GM21825 (cell line): ENCODE data around the gene RPS6KL1.
A peak's percentile ranks its signal among the peaks of the same experiment; 100 is the strongest.

Source experiments
- ATAC-seq: cut with Tn5 transposase; IDR thresholded peaks from one replicate; pipeline ENCODE4 v1.9.1; 2021; ENCODE audit warnings: mild to moderate bottlenecking, moderate library complexity; ENCODE audit not compliant: unreplicated experiment

RPS6KL1 gene, protein sequence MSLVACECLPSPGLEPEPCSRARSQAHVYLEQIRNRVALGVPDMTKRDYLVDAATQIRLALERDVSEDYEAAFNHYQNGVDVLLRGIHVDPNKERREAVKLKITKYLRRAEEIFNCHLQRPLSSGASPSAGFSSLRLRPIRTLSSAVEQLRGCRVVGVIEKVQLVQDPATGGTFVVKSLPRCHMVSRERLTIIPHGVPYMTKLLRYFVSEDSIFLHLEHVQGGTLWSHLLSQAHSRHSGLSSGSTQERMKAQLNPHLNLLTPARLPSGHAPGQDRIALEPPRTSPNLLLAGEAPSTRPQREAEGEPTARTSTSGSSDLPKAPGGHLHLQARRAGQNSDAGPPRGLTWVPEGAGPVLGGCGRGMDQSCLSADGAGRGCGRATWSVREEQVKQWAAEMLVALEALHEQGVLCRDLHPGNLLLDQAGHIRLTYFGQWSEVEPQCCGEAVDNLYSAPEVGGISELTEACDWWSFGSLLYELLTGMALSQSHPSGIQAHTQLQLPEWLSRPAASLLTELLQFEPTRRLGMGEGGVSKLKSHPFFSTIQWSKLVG

GRCh38 chr14:74922752-74923401 is at the start of gene RPS6KL1:
Gene RPS6KL1, minus strand, starts transcription at chr14:74923260. Its CDS starts 1,719 bp downstream, at chr14:74921541.
- ATAC-seq = peak; percentile 89

- ATAC-seq = no peak
Observed at GRCh38 chr14:74968811-74969210, 45.8 kb upstream of the RPS6KL1 start.

DNA sequence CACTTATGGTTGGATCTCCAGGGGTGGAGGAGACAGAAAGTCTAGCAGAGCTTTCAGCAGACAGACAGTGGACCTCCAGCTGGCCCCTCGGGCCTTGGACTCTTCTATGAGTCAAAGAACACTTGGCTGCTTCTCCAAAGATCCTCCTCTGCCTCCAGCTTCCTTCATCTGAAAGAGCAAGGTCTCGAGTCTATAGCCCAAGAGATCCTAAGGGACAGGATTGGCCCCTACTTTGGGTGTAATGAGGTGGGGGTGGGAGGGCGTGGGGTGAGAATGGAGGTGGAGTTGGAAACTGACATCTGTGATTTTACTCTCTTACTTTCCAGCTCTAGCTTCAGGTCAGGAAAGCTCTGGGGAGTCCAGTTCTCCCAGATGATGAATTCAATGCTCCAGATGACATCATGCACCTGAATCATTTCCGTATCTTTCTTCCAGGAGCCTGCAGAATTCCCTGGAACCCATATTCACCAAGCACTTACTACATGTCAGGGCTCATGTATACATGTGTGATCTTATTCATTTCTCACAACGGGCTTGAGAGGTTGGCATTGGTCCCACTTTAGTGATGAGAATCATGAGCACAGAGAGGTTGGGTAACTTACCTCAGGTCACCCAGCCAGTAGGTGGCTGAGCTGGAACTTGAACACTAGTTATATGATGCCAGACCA is 42.6 kb upstream of the RPS6KL1 start:
- no peak for ATAC-seq

GRCh38 chr14:74964787-74965485 is 41.9 kb upstream of the RPS6KL1 start:
- ATAC-seq = no peak

DNA sequence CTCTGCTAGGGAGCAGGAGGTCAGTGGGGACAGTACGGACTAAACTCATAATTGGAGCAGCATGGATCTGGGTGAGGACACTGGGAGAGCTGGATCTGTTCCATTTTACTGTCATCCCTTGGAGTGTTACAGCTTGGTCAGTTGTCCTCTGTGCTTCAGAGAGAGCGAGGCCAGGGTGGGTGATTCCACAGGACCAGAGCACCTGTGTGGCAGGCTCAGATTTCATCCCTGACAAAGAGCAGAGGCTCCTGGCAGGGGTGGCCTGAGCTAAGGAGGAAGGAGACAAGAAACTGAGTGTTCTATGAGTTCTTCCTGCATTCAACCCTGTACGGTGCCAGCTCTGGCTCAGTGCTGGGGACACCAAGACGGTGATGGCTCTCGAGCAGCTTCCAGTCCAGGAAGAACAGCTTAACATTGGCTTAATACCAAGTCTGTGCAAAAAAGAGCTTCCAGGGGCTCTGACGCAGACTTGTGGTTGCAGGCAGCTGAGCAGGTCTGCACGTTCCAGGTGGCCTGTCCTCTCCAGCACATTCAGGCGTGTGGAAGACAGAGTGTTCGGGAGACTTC is 40.7 kb upstream of the RPS6KL1 start:
- ATAC-seq = no peak

- ATAC-seq = no peak
Observed at GRCh38 chr14:74963178-74963704, 40.2 kb upstream of the RPS6KL1 start.

- ATAC-seq = no peak
Observed at GRCh38 chr14:74962493-74962892, 39.4 kb upstream of the RPS6KL1 start.

GRCh38 chr14:74962046-74962445 is 39.0 kb upstream of the RPS6KL1 start:
- no peak for ATAC-seq

- ATAC-seq = no peak
Observed at GRCh38 chr14:74961238-74961911, 38.3 kb upstream of the RPS6KL1 start.

DNA sequence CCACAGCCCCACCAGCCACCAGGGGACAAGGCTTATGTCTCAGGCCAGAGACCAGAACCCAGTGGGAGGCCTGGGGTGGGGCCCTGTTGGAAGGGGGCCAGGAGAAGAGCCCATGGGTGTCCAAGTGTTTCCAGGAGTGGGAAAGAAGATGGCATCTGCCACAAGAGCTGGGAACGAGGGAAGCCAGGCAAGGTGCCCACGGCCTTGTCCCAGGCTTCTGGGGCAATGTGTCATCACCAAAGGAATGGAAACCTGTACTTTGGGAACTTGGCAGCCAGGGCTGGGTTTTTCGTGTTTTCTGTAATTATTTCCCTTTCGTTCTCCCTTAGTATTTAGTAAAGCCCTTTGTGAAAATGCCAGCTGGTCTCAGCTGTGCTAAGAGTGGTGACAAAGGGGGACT is 37.7 kb upstream of the RPS6KL1 start:
- no peak for ATAC-seq

GRCh38 chr14:74959596-74960180 is 36.6 kb upstream of the RPS6KL1 start:
- ATAC-seq = no peak

DNA sequence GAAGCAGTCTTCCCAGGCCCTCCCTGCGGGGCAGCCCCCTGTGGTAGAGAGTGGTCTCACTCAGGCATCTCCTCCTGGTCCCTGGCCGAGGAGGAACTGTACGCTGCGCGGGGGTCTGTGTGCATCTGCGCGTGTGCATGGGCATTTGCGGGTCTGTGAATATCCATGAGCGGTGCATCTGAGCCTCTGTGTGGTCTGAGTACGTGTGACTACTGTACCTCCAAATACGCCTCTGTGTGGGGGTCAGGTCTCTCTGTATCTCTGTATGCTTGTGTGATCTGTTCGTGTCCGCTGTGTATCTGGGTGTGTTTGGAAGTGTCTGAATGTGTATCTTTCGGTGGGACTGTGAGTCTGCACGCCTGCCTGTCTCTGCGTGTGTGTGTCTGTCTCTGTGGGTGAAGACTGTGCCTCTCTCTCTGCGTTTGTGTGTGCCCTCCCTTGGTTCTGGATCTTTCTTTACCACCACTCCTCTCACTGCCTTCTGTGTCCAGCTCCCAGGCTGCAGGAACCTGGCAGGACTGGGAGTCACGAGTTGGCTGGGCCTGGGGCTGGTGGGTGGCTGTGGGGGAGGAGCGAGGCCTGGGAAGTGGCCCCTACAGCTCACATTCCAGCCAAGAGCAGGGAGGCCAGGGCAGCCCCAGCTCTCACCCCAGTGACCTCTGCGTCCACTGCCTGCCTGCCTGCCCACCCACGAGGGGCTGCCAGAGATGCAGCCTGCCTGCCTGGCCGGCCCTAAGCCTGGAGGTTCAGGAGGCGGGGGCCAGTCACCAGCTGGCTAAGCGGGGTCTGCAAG is 33.4 kb upstream of the RPS6KL1 start:
- ATAC-seq = no peak

DNA sequence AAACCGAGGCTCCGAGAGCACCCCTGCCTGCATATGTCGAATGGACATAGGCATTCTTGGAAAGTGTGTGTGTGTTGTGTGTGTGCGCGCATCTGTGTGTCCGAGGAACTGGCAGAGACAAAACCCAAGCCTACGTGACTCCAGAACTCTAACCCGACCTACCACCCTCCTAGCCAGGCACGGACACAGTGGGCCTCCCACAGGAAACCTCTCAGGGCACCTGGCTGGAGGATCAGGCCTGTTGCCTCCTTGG is 32.9 kb upstream of the RPS6KL1 start:
- ATAC-seq = no peak

DNA sequence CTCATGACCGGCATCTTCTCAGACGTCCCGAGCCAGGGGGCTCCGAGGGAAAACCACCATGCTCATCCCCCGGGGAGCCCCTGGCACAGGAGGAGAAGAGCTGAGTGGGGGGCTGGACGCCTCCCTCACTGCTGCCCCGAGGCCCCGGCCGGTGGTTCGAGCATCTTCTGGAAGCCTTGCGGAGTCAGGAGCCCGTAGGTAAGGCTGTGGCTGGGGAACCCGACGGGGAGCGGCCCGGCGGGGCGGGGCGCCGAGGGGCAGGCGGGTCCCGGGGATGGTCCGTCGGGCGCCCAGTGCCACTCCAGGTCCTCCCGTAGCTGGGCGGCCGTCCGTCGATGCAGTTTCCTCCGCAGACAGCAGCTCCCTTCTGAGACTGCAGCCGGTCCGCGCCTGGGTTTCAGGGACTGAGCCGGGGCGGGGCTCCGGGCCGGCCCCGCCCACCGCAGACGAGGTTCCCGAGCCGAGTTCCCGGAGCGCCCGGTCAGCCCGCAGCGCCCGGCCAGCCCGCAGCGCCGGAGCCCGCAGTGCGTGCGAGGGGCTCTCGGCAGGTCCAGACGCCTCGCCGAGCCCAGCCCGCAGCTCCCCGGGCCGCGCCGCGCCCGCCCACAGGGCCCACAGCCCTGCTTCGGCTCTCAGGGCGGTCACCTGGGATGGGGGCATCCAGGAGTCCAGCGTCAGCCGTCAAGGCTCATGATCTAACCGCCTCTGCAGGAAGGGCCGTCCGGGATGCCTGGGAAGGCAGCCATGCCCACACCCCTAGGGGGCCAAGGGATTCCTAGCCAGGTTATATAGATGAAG is 32.4 kb upstream of the RPS6KL1 start, which contains the start of gene PGF:
Gene PGF (minus strand): TSS at position 369 of the 798 bp plus-strand sequence. CDS start 355 bp downstream, at position 14.
- ATAC-seq = no peak

DNA sequence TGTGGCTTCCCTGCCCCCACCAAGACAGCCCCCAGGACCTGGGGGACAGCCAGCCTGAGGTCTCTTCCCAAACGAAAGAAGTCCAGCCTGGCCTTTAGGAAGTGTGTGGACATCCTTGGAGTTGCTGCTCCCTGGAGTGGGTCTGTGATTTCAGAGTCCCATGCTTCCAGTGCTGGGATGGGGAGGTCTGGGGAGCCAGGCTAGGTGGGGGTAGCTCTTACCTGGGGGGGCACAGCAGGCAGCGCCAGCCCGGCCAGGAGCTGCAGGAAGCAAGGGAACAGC is 31.8 kb upstream of the RPS6KL1 start:
- ATAC-seq = no peak

DNA sequence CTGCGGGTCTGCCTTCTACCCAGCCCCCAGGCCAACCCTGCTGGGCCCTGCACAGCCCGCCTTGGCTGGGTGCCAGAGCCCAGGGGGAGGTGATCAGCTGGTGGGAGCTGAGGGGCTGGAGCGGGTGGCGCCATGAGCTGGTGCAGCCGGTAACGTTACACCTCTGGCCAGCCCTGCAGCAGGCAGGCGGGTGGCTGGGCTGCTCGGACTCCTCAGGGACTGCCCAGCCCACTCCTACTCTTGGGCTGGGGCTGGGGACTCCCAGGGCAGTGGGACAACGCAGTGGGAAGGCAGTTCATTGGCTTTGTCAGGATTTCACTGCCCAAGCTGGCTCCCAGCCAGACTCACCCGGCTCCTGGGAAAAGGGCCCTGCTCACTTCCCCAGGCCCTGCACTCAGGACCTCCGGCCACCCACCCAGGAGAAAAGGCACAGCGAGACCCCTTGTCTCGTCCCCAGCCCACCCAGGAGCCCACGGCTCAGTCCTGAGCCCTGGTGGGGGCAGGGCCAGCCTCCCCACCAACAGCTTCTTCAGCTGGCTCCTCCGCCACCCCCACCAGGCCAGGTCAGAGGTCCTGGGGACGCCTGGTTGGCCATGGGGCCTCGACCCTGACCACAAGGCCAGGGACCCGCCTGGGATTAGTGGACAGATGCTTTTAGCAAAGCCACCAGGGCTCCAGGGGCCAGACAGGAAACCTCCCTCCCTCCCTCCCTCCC is 31.3 kb upstream of the RPS6KL1 start:
- no peak for ATAC-seq

DNA sequence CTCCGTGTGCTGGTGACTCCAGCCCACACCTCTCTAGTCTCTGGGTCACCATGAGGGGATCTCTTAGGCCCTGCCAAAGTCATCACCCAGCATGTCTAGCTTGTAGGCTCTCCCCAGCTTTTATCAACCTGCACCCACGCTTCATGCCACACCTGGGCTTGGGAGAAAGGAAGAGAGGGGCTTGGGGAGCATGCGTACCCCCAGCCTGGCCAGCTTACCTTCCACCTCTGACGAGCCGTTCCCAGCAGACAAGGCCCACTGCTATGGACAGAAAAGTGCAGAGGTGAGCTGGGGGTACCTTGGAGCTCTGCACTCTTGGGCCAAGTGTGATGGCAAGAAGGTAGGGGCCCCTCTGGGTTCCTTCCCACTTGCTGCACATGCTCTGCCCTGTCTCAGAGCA is 30.6 kb upstream of the RPS6KL1 start:
- no peak for ATAC-seq
